ENCODE data around the gene DNASE1L2.
A peak's percentile ranks its signal among the peaks of the same experiment; 100 is the strongest.

The DNASE1L2 gene

DNA sequence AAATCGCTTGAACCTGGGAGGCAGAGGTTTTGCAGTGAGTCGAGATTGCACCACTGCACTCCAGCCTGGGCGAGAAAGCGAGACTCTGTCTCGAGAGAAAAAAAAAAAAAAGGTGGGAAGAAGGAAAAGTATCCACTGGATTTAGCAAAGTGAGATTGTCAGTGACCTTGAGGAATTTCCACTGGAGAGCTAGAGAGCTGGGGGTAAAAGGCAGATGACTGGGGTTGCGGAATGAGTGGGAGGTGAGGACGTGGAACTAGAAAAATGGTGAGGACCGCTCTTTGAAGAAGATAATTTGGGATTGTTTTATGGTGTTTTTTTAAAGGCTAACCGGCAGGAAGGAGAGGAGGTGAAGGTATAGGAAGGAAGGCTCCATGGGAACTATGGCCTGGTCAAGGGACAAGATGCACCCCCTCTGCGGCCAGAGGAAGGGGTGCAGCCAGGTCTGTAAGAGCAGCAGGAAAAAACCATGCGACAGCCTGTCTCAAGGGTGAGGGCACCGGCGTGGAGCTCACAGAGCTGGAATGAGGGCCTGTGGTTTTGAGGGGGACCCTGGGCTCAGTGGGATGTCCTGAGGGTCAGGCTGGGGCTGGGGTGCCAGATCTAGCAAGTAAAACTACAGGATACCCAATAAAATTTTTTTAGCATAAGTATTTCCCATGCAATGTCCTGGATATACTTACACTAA, 31.7 kb upstream of the DNASE1L2 start:
- FAIRE-seq, result no peak

DNA sequence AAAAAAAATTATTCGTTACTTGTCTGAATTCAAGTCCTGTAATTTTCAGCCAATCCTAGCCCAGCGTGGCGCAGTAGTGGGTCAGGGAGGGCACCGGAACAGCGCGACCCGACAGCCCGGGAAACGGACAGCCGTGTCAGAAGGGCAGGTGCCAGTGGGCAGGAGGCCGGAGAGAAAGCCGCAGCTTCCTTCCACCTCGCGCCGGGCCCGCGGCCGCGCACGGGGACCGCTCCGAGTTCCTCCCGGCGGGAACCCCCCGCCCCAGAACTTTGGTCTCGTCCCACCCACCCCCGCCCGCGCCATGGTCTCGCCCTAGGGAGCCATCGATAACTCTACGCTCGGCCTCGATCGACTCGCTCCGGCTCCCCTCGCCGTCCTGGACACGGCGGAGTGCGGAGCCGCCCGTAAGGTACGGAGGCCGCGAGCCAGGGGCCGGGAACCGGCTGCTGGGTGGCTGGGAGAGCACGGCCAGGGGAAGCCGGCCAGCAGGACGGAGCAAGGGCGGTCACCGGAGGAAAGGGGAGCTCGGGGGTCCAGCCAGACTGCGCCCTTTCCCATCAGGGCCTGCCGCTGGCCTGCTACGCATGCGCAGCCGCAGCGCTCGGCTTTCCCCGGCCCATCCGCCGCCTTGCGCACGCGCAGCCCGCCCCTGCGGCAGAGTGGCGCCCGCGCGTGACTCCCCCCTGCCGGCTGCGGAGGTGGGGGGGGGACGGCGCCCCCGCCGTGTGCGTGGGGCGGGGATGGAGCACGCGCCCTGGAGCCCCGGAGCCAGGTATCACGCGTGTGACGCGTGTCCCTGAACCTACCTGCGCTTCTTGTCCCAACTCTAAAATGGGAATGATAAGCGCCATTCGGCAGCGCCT, 30.9 kb upstream of the DNASE1L2 start, which contains the start of gene MLST8:
Gene MLST8 (plus strand): TSS at position 351 of the 863 bp plus-strand sequence. CDS start 632 bp downstream, outside the sequence.
- FAIRE-seq, result no peak
- TF ChIP-seq CTCF (IDR thresholded peaks at IDR 0.05; ENCODE audit: insufficient read depth, missing control alignments), result no peak
- peak; percentile 98 for DNase-seq (ENCODE audit: insufficient read length, low spot score)

More for the DNA sequence above, 31.7 kb upstream of the DNASE1L2 start:
- TF ChIP-seq CTCF (IDR thresholded peaks at IDR 0.05; ENCODE audit: insufficient read depth, missing control alignments), result no peak
- no peak for DNase-seq (ENCODE audit: insufficient read length, low spot score)

DNA sequence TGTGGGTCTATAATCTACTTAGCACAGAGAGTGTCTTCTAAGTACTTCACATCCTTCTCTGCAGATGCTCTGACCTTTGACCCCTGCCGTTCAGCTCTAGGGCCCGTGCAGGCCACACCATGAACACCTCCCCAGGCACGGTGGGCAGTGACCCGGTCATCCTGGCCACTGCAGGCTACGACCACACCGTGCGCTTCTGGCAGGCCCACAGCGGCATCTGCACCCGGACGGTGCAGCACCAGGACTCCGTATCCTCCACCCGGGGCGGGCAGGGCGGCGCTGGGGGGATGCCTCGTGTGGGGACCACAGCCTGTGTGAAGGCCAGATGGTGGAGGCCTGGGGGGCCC, 30.3 kb upstream of the DNASE1L2 start:
- no peak for TF ChIP-seq CTCF (IDR thresholded peaks at IDR 0.05; ENCODE audit: insufficient read depth, missing control alignments)
- no peak for FAIRE-seq
- peak; percentile 62 for DNase-seq (ENCODE audit: insufficient read length, low spot score)

GRCh38 chr16:2206420-2206779, 29.8 kb upstream of the DNASE1L2 start:
- FAIRE-seq (no peak), DNase-seq (ENCODE audit: insufficient read length, low spot score) (no peak)
- no peak for TF ChIP-seq CTCF (IDR thresholded peaks at IDR 0.05; ENCODE audit: insufficient read depth, missing control alignments)

GRCh38 chr16:2206780-2207433, 29.3 kb upstream of the DNASE1L2 start:
- no peak for TF ChIP-seq CTCF (IDR thresholded peaks at IDR 0.05; ENCODE audit: insufficient read depth, missing control alignments)
- DNase-seq (ENCODE audit: insufficient read length, low spot score) (no peak), FAIRE-seq (no peak)

DNA sequence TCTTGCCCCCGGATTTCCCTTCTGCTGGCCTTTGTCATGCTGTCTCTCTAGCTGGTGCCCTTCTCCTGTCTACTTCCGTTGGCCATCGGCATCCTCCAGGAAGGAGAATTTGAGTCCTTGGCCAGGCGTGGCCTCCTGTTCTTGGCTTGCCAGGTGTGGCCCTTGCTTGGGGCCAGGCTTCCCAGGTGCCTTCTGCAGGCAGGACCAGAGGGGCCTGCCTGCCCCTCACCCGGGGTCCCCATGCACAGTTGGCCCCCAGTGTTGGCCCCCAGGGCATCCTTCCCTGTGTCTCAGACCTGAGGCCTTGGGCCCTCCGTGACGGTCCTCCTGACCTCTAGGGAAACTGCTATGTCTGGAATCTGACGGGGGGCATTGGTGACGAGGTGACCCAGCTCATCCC, 28.4 kb upstream of the DNASE1L2 start:
- no peak for DNase-seq (ENCODE audit: insufficient read length, low spot score)
- no peak for TF ChIP-seq CTCF (IDR thresholded peaks at IDR 0.05; ENCODE audit: insufficient read depth, missing control alignments)
- no peak for FAIRE-seq
